HepG2 (cell line): ENCODE results near the gene DRAM1. TPM values are rescaled to one million over a fixed set of nuclear protein-coding genes. Genes with fewer than 3 reads are reported as not detected.

ENCODE experiments used
- AGO1 ChIP-seq: fragments of 200-400 bp; formaldehyde crosslinking; IDR thresholded peaks from 2 replicates; pipeline ENCODE4 v1.6.1; 2017; ENCODE audit warnings: mild to moderate bottlenecking, low read depth, low read length, moderate library complexity; ENCODE audit not compliant: poor library complexity, severe bottlenecking
- CREM ChIP-seq, 2 experiments: sonication (generic) in 1 of 2; formaldehyde crosslinking in 1 of 2; IDR thresholded peaks; 2 replicates each; pipeline versions ENCODE4 v1.4.0 to v1.6.1; 2016 to 2020; ENCODE audit warnings: antibody characterized with exemption in 1 of 2, mild to moderate bottlenecking in 1 of 2, missing genetic modification reagents in 1 of 2
- ELF4 ChIP-seq: sonication (generic); formaldehyde crosslinking; IDR thresholded peaks from 2 replicates; pipeline ENCODE4 v1.5.0; 2020; ENCODE audit warnings: missing genetic modification reagents, mild to moderate bottlenecking, moderate library complexity, borderline replicate concordance
- HDAC1 ChIP-seq: sonication (generic); formaldehyde crosslinking; IDR thresholded peaks from 2 replicates; pipeline ENCODE4 v1.5.1; 2020; ENCODE audit warnings: mild to moderate bottlenecking, missing genetic modification reagents
- JDP2 ChIP-seq: sonication (generic); formaldehyde crosslinking; IDR thresholded peaks from 2 replicates; pipeline ENCODE4 v1.8.1; 2022; ENCODE audit warnings: missing genetic modification reagents, borderline replicate concordance
- KDM4B ChIP-seq: sonication (generic); formaldehyde crosslinking; IDR thresholded peaks from 2 replicates; pipeline ENCODE4 v1.4.0; 2020; ENCODE audit warnings: missing genetic modification reagents
- PAX8 ChIP-seq: sonication (generic); formaldehyde crosslinking; IDR thresholded peaks from 2 replicates; pipeline ENCODE4 v1.8.0; 2022; ENCODE audit warnings: mild to moderate bottlenecking, missing genetic modification reagents, borderline replicate concordance
- PHF20 ChIP-seq: sonication (generic); formaldehyde crosslinking; IDR thresholded peaks from 2 replicates; pipeline ENCODE4 v1.5.0; 2020; ENCODE audit warnings: mild to moderate bottlenecking, missing genetic modification reagents
- PHF21A ChIP-seq: sonication (generic); formaldehyde crosslinking; IDR thresholded peaks from 2 replicates; pipeline ENCODE4 v1.5.0; 2020; ENCODE audit warnings: mild to moderate bottlenecking, missing genetic modification reagents
- SALL2 ChIP-seq: sonication (generic); formaldehyde crosslinking; IDR thresholded peaks from 2 replicates; pipeline ENCODE4 v1.8.1; 2023; ENCODE audit warnings: mild to moderate bottlenecking, missing genetic modification reagents, inconsistent platforms
- TGIF2 ChIP-seq: IDR thresholded peaks from 2 replicates; pipeline ENCODE4 v1.6.1; 2016; ENCODE audit warnings: control low read depth, missing compliant biosample characterization
- ZC3H13 ChIP-seq: sonication (generic); formaldehyde crosslinking; IDR thresholded peaks from 2 replicates; pipeline ENCODE4 v1.8.1; 2023; ENCODE audit warnings: mild to moderate bottlenecking, missing genetic modification reagents, moderate library complexity
- ZNF136 ChIP-seq: sonication (generic); formaldehyde crosslinking; IDR thresholded peaks from 2 replicates; pipeline ENCODE4 v1.8.1; 2022; ENCODE audit warnings: low read depth, mild to moderate bottlenecking, moderate library complexity, missing genetic modification reagents
- ZNF761 ChIP-seq: sonication (generic); formaldehyde crosslinking; conservative IDR thresholded peaks from 2 replicates; pipeline ENCODE4 v1.4.0; 2020; ENCODE audit warnings: mild to moderate bottlenecking, missing genetic modification reagents
- polyA plus RNA-seq, 8 experiments: library from polyadenylated mRNA; depleted of rRNA in 3 of 8; stranded (reverse) in 7 of 8; unstranded in 1 of 8; fragments of >200 nt; fragmentation: Illumina TruSeq in 4 of 8; extraction: Trizol in 4 of 8; gene quantifications; 2 replicates each; pipeline versions ENCODE4 v1.2.1 to v1.2.3, GENCODE V29; 2011 to 2016; ENCODE audit warnings: low read depth in 4 of 8, missing spikeins in 1 of 8, mixed read lengths in 1 of 8; ENCODE audit not compliant: insufficient read depth in 1 of 8
- total RNA-seq, 5 experiments: library from RNA; depleted of rRNA; stranded (reverse); fragments of >200 nt; fragmentation: Illumina TruSeq; extraction: Trizol; gene quantifications; 2 replicates each; pipeline ENCODE4 v1.2.3, GENCODE V29; 2016; ENCODE audit warnings: low read depth in 1 of 5
- TF ChIP-seq, protein P1 (sequence below): IDR thresholded peaks from 2 replicates; pipeline ENCODE4 v1.6.1; 2016; ENCODE audit warnings: missing compliant biosample characterization, missing genetic modification reagents, borderline replicate concordance
- TF ChIP-seq, protein P2 (sequence below): sonication (generic); formaldehyde crosslinking; IDR thresholded peaks from 2 replicates; pipeline ENCODE4 v1.8.1; 2023; ENCODE audit warnings: mild to moderate bottlenecking, moderate library complexity, missing genetic modification reagents
- TF ChIP-seq, protein P3 (sequence below): sonication (generic); formaldehyde crosslinking; IDR thresholded peaks from 2 replicates; pipeline ENCODE4 v1.4.0; 2020; ENCODE audit warnings: missing genetic modification reagents
- TF ChIP-seq, protein P4 (sequence below): sonication (generic); formaldehyde crosslinking; IDR thresholded peaks from 2 replicates; pipeline ENCODE4 v1.8.1; 2023; ENCODE audit warnings: mild to moderate bottlenecking, missing genetic modification reagents, borderline replicate concordance
- TF ChIP-seq, protein P5 (sequence below): IDR thresholded peaks from 2 replicates; pipeline ENCODE4 v1.6.1; 2012; ENCODE audit warnings: low read length, improper control_type of control experiment

The DRAM1 gene
- total and polyA plus RNA-seq, 2 of the 13 experiments (the other 11 are each of a cell fraction or from before 2014, with no cell fraction given) = 20.9 to 32.6 TPM

DNA sequence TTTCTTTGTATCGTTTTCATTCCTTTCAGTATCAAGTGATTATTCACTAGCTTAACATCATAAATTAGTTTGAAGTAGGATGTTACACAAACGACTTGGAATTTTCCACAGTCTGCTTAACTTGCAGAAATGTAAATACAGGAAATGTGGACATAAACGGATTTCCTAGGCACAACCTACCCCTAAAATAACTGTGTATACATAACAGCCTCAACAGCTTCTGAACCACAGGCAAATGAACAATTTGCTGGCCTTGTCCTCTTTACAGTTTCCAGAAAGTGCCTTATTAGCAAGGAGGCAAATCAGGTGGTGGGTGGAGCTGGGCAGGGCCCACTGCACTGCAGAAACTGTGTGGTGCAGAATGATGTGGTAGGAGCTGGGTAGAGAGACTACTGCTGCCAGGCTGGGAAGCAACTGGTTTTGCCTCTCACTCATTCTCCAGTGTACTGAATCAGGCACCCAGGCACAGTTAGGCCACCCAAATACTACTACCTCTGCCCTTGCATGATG lies 14.1 kb downstream of the DRAM1 start (continued):
- TF ChIP-seq, protein P1, sequence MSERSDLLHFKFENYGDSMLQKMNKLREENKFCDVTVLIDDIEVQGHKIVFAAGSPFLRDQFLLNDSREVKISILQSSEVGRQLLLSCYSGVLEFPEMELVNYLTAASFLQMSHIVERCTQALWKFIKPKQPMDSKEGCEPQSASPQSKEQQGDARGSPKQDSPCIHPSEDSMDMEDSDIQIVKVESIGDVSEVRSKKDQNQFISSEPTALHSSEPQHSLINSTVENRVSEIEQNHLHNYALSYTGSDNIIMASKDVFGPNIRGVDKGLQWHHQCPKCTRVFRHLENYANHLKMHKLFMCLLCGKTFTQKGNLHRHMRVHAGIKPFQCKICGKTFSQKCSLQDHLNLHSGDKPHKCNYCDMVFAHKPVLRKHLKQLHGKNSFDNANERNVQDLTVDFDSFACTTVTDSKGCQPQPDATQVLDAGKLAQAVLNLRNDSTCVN (CRISPR knock-in tag) = peak; percentile 76; the same call in 1 of the 2 replicates
- TF ChIP-seq CREM (IDR thresholded peaks at IDR 0.05) (peak; percentile 69; the same call in 1 of the 2 replicates), CREM (CRISPR knock-in tag; IDR thresholded peaks at IDR 0.05) (no peak), JDP2 (CRISPR knock-in tag) (no peak), TGIF2 (CRISPR knock-in tag) (no peak), PAX8 (CRISPR knock-in tag) (no peak), SALL2 (CRISPR knock-in tag) (0 out of 2 replicates have a peak, but pooled peaks have one; percentile 48), PHF21A (CRISPR knock-in tag) (peak; percentile 91), KDM4B (CRISPR knock-in tag) (no peak), AGO1 (no peak), PHF20 (no peak), ELF4 (CRISPR knock-in tag) (no peak), ZNF761 (CRISPR knock-in tag) (no peak), ZNF136 (CRISPR knock-in tag) (no peak), HDAC1 (0 out of 2 replicates have a peak, but pooled peaks have one; percentile 34), ZC3H13 (CRISPR knock-in tag) (no peak)
- TF ChIP-seq, protein P2, sequence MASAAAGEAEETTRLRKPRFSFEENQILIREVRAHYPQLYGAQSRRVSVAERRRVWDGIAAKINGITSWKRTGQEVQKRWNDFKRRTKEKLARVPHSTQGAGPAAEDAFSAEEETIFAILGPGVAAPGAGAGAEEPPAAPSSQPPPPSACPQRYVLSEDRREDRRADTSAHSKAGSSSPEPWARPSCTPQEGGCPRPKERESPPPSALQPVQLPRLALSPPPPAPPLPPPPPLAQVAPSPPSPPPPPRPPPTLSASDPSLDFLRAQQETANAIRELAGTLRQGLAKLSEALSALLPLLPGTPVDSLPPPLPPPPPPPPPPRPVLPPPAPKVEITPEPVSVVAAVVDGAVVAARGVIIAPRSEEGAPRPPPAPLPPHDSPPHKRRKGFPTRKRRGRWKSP (CRISPR knock-in tag) = peak; percentile 40; the same call in 1 of the 2 replicates
- TF ChIP-seq, protein P3, sequence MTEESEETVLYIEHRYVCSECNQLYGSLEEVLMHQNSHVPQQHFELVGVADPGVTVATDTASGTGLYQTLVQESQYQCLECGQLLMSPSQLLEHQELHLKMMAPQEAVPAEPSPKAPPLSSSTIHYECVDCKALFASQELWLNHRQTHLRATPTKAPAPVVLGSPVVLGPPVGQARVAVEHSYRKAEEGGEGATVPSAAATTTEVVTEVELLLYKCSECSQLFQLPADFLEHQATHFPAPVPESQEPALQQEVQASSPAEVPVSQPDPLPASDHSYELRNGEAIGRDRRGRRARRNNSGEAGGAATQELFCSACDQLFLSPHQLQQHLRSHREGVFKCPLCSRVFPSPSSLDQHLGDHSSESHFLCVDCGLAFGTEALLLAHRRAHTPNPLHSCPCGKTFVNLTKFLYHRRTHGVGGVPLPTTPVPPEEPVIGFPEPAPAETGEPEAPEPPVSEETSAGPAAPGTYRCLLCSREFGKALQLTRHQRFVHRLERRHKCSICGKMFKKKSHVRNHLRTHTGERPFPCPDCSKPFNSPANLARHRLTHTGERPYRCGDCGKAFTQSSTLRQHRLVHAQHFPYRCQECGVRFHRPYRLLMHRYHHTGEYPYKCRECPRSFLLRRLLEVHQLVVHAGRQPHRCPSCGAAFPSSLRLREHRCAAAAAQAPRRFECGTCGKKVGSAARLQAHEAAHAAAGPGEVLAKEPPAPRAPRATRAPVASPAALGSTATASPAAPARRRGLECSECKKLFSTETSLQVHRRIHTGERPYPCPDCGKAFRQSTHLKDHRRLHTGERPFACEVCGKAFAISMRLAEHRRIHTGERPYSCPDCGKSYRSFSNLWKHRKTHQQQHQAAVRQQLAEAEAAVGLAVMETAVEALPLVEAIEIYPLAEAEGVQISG (CRISPR knock-in tag) = peak; percentile 34; the same call in 1 of the 2 replicates
- TF ChIP-seq, protein P4, sequence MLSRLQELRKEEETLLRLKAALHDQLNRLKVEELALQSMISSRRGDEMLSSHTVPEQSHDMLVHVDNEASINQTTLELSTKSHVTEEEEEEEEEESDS = no peak
- TF ChIP-seq, protein P5, sequence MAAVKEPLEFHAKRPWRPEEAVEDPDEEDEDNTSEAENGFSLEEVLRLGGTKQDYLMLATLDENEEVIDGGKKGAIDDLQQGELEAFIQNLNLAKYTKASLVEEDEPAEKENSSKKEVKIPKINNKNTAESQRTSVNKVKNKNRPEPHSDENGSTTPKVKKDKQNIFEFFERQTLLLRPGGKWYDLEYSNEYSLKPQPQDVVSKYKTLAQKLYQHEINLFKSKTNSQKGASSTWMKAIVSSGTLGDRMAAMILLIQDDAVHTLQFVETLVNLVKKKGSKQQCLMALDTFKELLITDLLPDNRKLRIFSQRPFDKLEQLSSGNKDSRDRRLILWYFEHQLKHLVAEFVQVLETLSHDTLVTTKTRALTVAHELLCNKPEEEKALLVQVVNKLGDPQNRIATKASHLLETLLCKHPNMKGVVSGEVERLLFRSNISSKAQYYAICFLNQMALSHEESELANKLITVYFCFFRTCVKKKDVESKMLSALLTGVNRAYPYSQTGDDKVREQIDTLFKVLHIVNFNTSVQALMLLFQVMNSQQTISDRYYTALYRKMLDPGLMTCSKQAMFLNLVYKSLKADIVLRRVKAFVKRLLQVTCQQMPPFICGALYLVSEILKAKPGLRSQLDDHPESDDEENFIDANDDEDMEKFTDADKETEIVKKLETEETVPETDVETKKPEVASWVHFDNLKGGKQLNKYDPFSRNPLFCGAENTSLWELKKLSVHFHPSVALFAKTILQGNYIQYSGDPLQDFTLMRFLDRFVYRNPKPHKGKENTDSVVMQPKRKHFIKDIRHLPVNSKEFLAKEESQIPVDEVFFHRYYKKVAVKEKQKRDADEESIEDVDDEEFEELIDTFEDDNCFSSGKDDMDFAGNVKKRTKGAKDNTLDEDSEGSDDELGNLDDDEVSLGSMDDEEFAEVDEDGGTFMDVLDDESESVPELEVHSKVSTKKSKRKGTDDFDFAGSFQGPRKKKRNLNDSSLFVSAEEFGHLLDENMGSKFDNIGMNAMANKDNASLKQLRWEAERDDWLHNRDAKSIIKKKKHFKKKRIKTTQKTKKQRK = no peak
